Raji (cell line): ENCODE results near the gene DNPH1.

Experiments used
- POLR2A ChIP-seq: IDR thresholded peaks from 2 replicates; pipeline ENCODE4 v1.6.1; 2011; ENCODE audit warnings: low read depth, low read length, control low read depth; ENCODE audit not compliant: insufficient read depth

DNPH1 gene

GRCh38 chr6:43186019-43186418 lies 43.3 kb downstream of the DNPH1 start:
- TF ChIP-seq POLR2A, result no peak

- TF ChIP-seq POLR2A, result no peak
These were observed 43.8 kb downstream of the DNPH1 start for GRCh38 chr6:43185391-43185985.

- TF ChIP-seq POLR2A, result no peak
These were observed 44.9 kb downstream of the DNPH1 start for GRCh38 chr6:43184268-43184985.

GRCh38 chr6:43183441-43183840 lies 45.8 kb downstream of the DNPH1 start:
- no peak for TF ChIP-seq POLR2A

- peak; percentile 91 for TF ChIP-seq POLR2A
These were observed 47.1 kb downstream of the DNPH1 start, which contains the start of gene CUL9 for GRCh38 chr6:43181942-43182860. CUL9 (plus strand) TSS chr6:43182196; CDS start chr6:43184311, 2,115 bp downstream.

- no peak for TF ChIP-seq POLR2A
These were observed 47.7 kb downstream of the DNPH1 start for GRCh38 chr6:43181621-43181941.

- TF ChIP-seq POLR2A, result no peak
These were observed 48.3 kb downstream of the DNPH1 start for GRCh38 chr6:43180985-43181384.

- TF ChIP-seq POLR2A, result no peak
These were observed 49.2 kb downstream of the DNPH1 start for GRCh38 chr6:43180058-43180457.

GRCh38 chr6:43178951-43179830 lies 50.1 kb downstream of the DNPH1 start:
- no peak for TF ChIP-seq POLR2A

GRCh38 chr6:43178150-43178549 lies 51.1 kb downstream of the DNPH1 start:
- no peak for TF ChIP-seq POLR2A

- no peak for TF ChIP-seq POLR2A
These were observed 52.9 kb downstream of the DNPH1 start for GRCh38 chr6:43176423-43176786.

GRCh38 chr6:43175676-43176422 lies 53.4 kb downstream of the DNPH1 start:
- TF ChIP-seq POLR2A, result no peak
